IMR-90 (cell line): ENCODE measurements around the gene ZNF485. TPM values are rescaled to one million over a fixed set of nuclear protein-coding genes. Genes with fewer than 3 reads are reported as not detected.

ENCODE experiments used
- ATAC-seq: fragments of 200-7000 bp; cut with Tn5 transposase; 2 replicates; pipeline ENCODE4 v1.9.1; 2020; ENCODE audit warnings: low read depth, mild to moderate bottlenecking, moderate library complexity
- BruUV-seq: library from RNA; stranded (reverse); fragments of 400-500 nt; replicated peaks from 2 replicates; lab custom pipeline; 2021; lab: Mats Ljungman, UMichigan
- CTCF ChIA-PET: fragments of 300-600 bp; formaldehyde crosslinking; extraction: SDS; loops from one replicate; lab custom pipeline; 2021; ENCODE audit warnings: antibody characterized with exemption; lab: Yijun Ruan, JAX
- POLR2A ChIA-PET: fragments of 300-600 bp; sonication (Branson Sonifier 250); formaldehyde crosslinking; loops from one replicate; lab custom pipeline; 2022; ENCODE audit warnings: antibody characterized with exemption; ENCODE audit not compliant: unreplicated experiment; lab: Charles Lee
- DNase-seq: peaks from one replicate; pipeline ENCODE4 v3.0.0; 2013
- H2AFZ ChIP-seq: replicated peaks from 2 replicates; pipeline ENCODE3; 2013; ENCODE audit warnings: low read length, mild to moderate bottlenecking; ENCODE audit not compliant: poor library complexity
- H2AK5ac ChIP-seq: 2 replicates; pipeline ENCODE4 v1.6.1; 2013; ENCODE audit warnings: low read depth, low read length, inconsistent platforms
- H2AK9ac ChIP-seq: replicated peaks from 2 replicates; pipeline ENCODE3; 2013; ENCODE audit warnings: mild to moderate bottlenecking, low read depth, low read length, moderate library complexity; ENCODE audit not compliant: poor library complexity
- H2BK120ac ChIP-seq: 2 replicates; pipeline ENCODE4 v1.6.1; 2013; ENCODE audit warnings: low read depth, low read length, inconsistent platforms
- H2BK15ac ChIP-seq: 3 replicates; pipeline ENCODE4 v1.6.1; 2013; ENCODE audit warnings: low read depth, low read length, inconsistent platforms
- H2BK20ac ChIP-seq: 2 replicates; pipeline ENCODE4 v1.6.1; 2013; ENCODE audit warnings: low read depth, mild to moderate bottlenecking, inconsistent platforms, low read length, moderate library complexity
- H2BK5ac ChIP-seq: 2 replicates; pipeline ENCODE4 v1.6.1; 2013; ENCODE audit warnings: mild to moderate bottlenecking, low read depth, low read length, inconsistent platforms; ENCODE audit not compliant: poor library complexity, severe bottlenecking
- H3K14ac ChIP-seq: replicated peaks from 2 replicates; pipeline ENCODE4 v1.6.1; 2013; ENCODE audit warnings: low read depth, low read length, inconsistent platforms
- H3K18ac ChIP-seq: 2 replicates; pipeline ENCODE4 v1.6.1; 2013; ENCODE audit warnings: low read depth, low read length, control low read depth
- H3K23ac ChIP-seq: 2 replicates; pipeline ENCODE4 v1.6.1; 2013; ENCODE audit warnings: low read depth, low read length, inconsistent platforms
- H3K27ac ChIP-seq: 2 replicates; pipeline ENCODE4 v1.5.1; 2013; ENCODE audit warnings: mild to moderate bottlenecking, control low read depth, low read length; ENCODE audit not compliant: insufficient read depth
- H3K27me3 ChIP-seq: 2 replicates; pipeline ENCODE4 v1.6.1; 2013; ENCODE audit warnings: low read length; ENCODE audit not compliant: control insufficient read depth, insufficient read depth
- H3K36me3 ChIP-seq: 2 replicates; pipeline ENCODE4 v1.6.1; 2013; ENCODE audit warnings: low read length, mixed read lengths; ENCODE audit not compliant: control insufficient read depth, insufficient read depth
- H3K4ac ChIP-seq: 2 replicates; pipeline ENCODE4 v1.6.1; 2013; ENCODE audit warnings: low read depth, low read length, inconsistent platforms
- H3K4me1 ChIP-seq: 2 replicates; pipeline ENCODE4 v1.6.1; 2013; ENCODE audit warnings: low read length, mixed read lengths; ENCODE audit not compliant: control insufficient read depth, insufficient read depth
- H3K4me2 ChIP-seq: 2 replicates; pipeline ENCODE4 v1.6.1; 2013; ENCODE audit warnings: low read depth, mild to moderate bottlenecking, control low read depth, low read length, moderate library complexity
- H3K4me3 ChIP-seq: 2 replicates; pipeline ENCODE4 v1.5.1; 2013; ENCODE audit warnings: low read depth, mild to moderate bottlenecking, control low read depth, low read length, moderate library complexity; ENCODE audit not compliant: insufficient read depth
- H3K56ac ChIP-seq: 2 replicates; pipeline ENCODE4 v1.6.1; 2013; ENCODE audit warnings: low read length, inconsistent platforms; ENCODE audit not compliant: insufficient read depth; ENCODE audit errors: extremely low read depth
- H3K79me1 ChIP-seq, 2 experiments: 2 replicates each; pipeline ENCODE4 v1.6.1; 2013; ENCODE audit warnings: low read length in 2 of 2, inconsistent platforms in 1 of 2, low read depth in 1 of 2
- H3K9ac ChIP-seq: 2 replicates; pipeline ENCODE4 v1.6.1; 2013; ENCODE audit warnings: low read depth, low read length, control low read depth
- H3K9me1 ChIP-seq: 2 replicates; pipeline ENCODE4 v1.6.1; 2013; ENCODE audit warnings: low read length, inconsistent platforms; ENCODE audit not compliant: insufficient read depth
- H3K9me3 ChIP-seq: 2 replicates; pipeline ENCODE4 v1.6.1; 2013; ENCODE audit warnings: low read length; ENCODE audit not compliant: control insufficient read depth, insufficient read depth
- H4K20me1 ChIP-seq: 2 replicates; pipeline ENCODE4 v1.6.1; 2013; ENCODE audit warnings: low read length, inconsistent platforms; ENCODE audit not compliant: insufficient read depth
- H4K5ac ChIP-seq: 2 replicates; pipeline ENCODE4 v1.6.1; 2013; ENCODE audit warnings: mild to moderate bottlenecking, low read depth, low read length, control low read depth
- H4K8ac ChIP-seq, 2 experiments: 2 replicates each; pipeline ENCODE4 v1.6.1; 2013; ENCODE audit warnings: low read depth in 2 of 2, low read length in 2 of 2, control low read depth in 1 of 2, inconsistent platforms in 1 of 2
- H4K91ac ChIP-seq: 2 replicates; pipeline ENCODE4 v1.6.1; 2013; ENCODE audit warnings: low read depth, low read length, inconsistent platforms; ENCODE audit not compliant: insufficient read depth
- FOS ChIP-seq: fragments of 150-350 bp; IDR thresholded peaks from 2 replicates; pipeline ENCODE4 v1.6.1; 2016; ENCODE audit warnings: low read depth, low read length
- MAFK ChIP-seq: IDR thresholded peaks from 2 replicates; pipeline ENCODE4 v1.6.1; 2012; ENCODE audit warnings: low read depth, low read length, improper control_type of control experiment
- MAZ ChIP-seq: IDR thresholded peaks from 2 replicates; pipeline ENCODE4 v1.6.1; 2012; ENCODE audit warnings: low read depth, mild to moderate bottlenecking, low read length, improper control_type of control experiment, moderate library complexity, borderline replicate concordance
- MXI1 ChIP-seq: IDR thresholded peaks from 2 replicates; pipeline ENCODE4 v1.6.1; 2012; ENCODE audit warnings: low read depth, mild to moderate bottlenecking, low read length, moderate library complexity, borderline replicate concordance
- NFE2L2 ChIP-seq: fragments of 150-350 bp; IDR thresholded peaks from 2 replicates; pipeline ENCODE4 v1.6.1; 2016; ENCODE audit warnings: low read depth, mild to moderate bottlenecking, low read length
- POLR2A ChIP-seq: IDR thresholded peaks from 2 replicates; pipeline ENCODE4 v1.6.1; 2012; ENCODE audit warnings: mild to moderate bottlenecking, low read depth, low read length
- RAD21 ChIP-seq: IDR thresholded peaks from 2 replicates; pipeline ENCODE4 v1.6.1; 2012; ENCODE audit warnings: low read length, improper control_type of control experiment
- RCOR1 ChIP-seq: IDR thresholded peaks from 2 replicates; pipeline ENCODE4 v1.6.1; 2012; ENCODE audit warnings: mild to moderate bottlenecking, low read length, improper control_type of control experiment; ENCODE audit not compliant: insufficient replicate concordance
- RFX5 ChIP-seq: IDR thresholded peaks from 2 replicates; pipeline ENCODE4 v1.8.0; 2012; ENCODE audit warnings: low read depth, mild to moderate bottlenecking, low read length, moderate library complexity
- SMC3 ChIP-seq: fragments of 150-350 bp; IDR thresholded peaks from 2 replicates; pipeline ENCODE4 v1.6.1; 2016; ENCODE audit warnings: low read depth, mild to moderate bottlenecking, antibody characterized with exemption, low read length, moderate library complexity
- WGBS, 2 experiments: methylation state at CpG; one replicate each; pipeline versions ENCODE4 v1.1.5 to v1.1.7; 2013; ENCODE audit warnings: missing lambda C conversion rate in 2 of 2; ENCODE audit not compliant: insufficient read length in 1 of 2; ENCODE audit errors: extremely low coverage in 2 of 2; 5-methylcytosine and 5-hydroxymethylcytosine counted together
- dilution Hi-C: fragments of 300-500 bp; cut with HindIII; formaldehyde crosslinking; loops from one replicate; pipeline ENCODE4 v1.14.3; 2018; ENCODE audit warnings: low sequenced_read_pairs; ENCODE audit not compliant: unreplicated experiment
- in situ Hi-C: fragments of 300-500 bp; cut with MboI; formaldehyde crosslinking; loops from 3 replicates; pipeline ENCODE4 v1.14.3; 2019; ENCODE audit warnings: low sequenced_read_pairs, inconsistent platforms, mixed read lengths
- intact Hi-C: fragments of 100-400 bp; cut with micrococcal nuclease; formaldehyde crosslinking; loops from 2 replicates; pipeline ENCODE4 v1.10.0; 2022
- polyA plus RNA-seq, 3 experiments: library from polyadenylated mRNA; depleted of rRNA; stranded (reverse); fragments of >200 nt; gene quantifications; 2 replicates each; pipeline ENCODE4 v1.2.3, GENCODE V29; 2012; ENCODE audit warnings: low replicate concordance in 1 of 3
- total RNA-seq: library from RNA; depleted of rRNA; stranded (reverse); fragments of >200 nt; gene quantifications from 2 replicates; pipeline ENCODE4 v1.2.3, GENCODE V29; 2012
- TF ChIP-seq, protein P1 (sequence below): fragments of 150-350 bp; IDR thresholded peaks from 2 replicates; pipeline ENCODE4 v1.6.1; 2016; ENCODE audit warnings: low read depth, mild to moderate bottlenecking, low read length, moderate library complexity, borderline replicate concordance
- TF ChIP-seq, protein P2 (sequence below): conservative IDR thresholded peaks from 2 replicates; pipeline ENCODE4 v1.5.1; 2012; ENCODE audit warnings: mild to moderate bottlenecking, low read depth, low read length, improper control_type of control experiment

The ZNF485 gene
- total and polyA plus RNA-seq, 2 of the 4 experiments (the other 2 are of a cell fraction), result 1.0 to 2.2 TPM

GRCh38 chr10:43599333-43599732, 6.9 kb upstream of the ZNF485 start:
- Histone ChIP-seq H2BK15ac (no peak overlapping the region), H3K4ac (no peak overlapping the region), H3K9me3 (no peaks in the 10 kb centered on the region), H4K91ac (no peak overlapping the region), H3K56ac (no peak overlapping the region), H2BK120ac (no peak overlapping the region), H4K8ac (no peak overlapping the region), H3K4me3 (no peak overlapping the region), H3K27ac (no peak overlapping the region), H3K9ac (no peak overlapping the region), H4K5ac (no peak overlapping the region), H3K9me1 (no peaks in the 10 kb centered on the region), H3K4me1 (peaks cover 3% of the 10 kb centered on the region; the same call in 1 of the 2 replicates), H4K20me1 (no peaks in the 10 kb centered on the region), H3K23ac (no peak overlapping the region), H3K36me3 (no peaks in the 10 kb centered on the region), H3K4me2 (no peak overlapping the region), H2BK5ac (no peak overlapping the region), H2AFZ (no peak overlapping the region), H2BK20ac (no peak overlapping the region), H2AK9ac (no peak overlapping the region), H3K27me3 (0 out of 2 replicates have a peak, but pooled peaks cover 3% of the 10 kb centered on the region), H2AK5ac (no peak overlapping the region), H3K18ac (no peak overlapping the region), H3K79me1 (no peaks in the 10 kb centered on the region), H3K14ac (no peak overlapping the region)
- in situ Hi-C loops, result no loop called here
- BruUV-seq, result no TSS peak
- dilution Hi-C loops, result no loop called here
- TF ChIP-seq NFE2L2 (no peak), FOS (no peak), RFX5 (no peak), SMC3 (no peak), RAD21 (no peak), RCOR1 (no peak), POLR2A (no peak), MXI1 (no peak), MAFK (no peak), MAZ (no peak)
- TF ChIP-seq, protein P1, sequence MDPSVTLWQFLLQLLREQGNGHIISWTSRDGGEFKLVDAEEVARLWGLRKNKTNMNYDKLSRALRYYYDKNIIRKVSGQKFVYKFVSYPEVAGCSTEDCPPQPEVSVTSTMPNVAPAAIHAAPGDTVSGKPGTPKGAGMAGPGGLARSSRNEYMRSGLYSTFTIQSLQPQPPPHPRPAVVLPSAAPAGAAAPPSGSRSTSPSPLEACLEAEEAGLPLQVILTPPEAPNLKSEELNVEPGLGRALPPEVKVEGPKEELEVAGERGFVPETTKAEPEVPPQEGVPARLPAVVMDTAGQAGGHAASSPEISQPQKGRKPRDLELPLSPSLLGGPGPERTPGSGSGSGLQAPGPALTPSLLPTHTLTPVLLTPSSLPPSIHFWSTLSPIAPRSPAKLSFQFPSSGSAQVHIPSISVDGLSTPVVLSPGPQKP, result no peak
- TF ChIP-seq, protein P2, sequence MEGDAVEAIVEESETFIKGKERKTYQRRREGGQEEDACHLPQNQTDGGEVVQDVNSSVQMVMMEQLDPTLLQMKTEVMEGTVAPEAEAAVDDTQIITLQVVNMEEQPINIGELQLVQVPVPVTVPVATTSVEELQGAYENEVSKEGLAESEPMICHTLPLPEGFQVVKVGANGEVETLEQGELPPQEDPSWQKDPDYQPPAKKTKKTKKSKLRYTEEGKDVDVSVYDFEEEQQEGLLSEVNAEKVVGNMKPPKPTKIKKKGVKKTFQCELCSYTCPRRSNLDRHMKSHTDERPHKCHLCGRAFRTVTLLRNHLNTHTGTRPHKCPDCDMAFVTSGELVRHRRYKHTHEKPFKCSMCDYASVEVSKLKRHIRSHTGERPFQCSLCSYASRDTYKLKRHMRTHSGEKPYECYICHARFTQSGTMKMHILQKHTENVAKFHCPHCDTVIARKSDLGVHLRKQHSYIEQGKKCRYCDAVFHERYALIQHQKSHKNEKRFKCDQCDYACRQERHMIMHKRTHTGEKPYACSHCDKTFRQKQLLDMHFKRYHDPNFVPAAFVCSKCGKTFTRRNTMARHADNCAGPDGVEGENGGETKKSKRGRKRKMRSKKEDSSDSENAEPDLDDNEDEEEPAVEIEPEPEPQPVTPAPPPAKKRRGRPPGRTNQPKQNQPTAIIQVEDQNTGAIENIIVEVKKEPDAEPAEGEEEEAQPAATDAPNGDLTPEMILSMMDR, result no peak
- intact Hi-C loops, result no loop called here
- DNase-seq (no peak), ATAC-seq (no peak)
- CTCF ChIA-PET, result no interaction called here
- POLR2A ChIA-PET, result no interaction called here
- WGBS, 2 experiments, result no CpG with 5 or more reads among the region's 2 CpGs
